GM12875 (cell line): ENCODE data around the gene KCTD2.
"Not testable (repeated sequence)": the region's sequence is repeated elsewhere in the genome, so short reads cannot be mapped to it uniquely, and the experiment has no call there.

Source experiments
- H3K4me3 ChIP-seq: one replicate; pipeline ENCODE4 v1.5.1; 2011; ENCODE audit warnings: low read depth, low read length, control low read depth
- CTCF ChIP-seq: IDR thresholded peaks from 2 replicates; pipeline ENCODE4 v1.5.1; 2011; ENCODE audit warnings: low read depth, mild to moderate bottlenecking, control low read depth, inconsistent platforms, low read length, moderate library complexity, borderline replicate concordance; ENCODE audit not compliant: insufficient read depth

The KCTD2 gene

GRCh38 chr17:75004371-75004770 is 42.7 kb upstream of the KCTD2 start:
- no peak for TF ChIP-seq CTCF
- H3K4me3 ChIP-seq: no peak overlapping the region

GRCh38 chr17:75005291-75005690 is 41.7 kb upstream of the KCTD2 start:
- no peak overlapping the region for H3K4me3 ChIP-seq
- TF ChIP-seq CTCF: no peak

GRCh38 chr17:75006084-75006483 is 40.9 kb upstream of the KCTD2 start:
- H3K4me3 ChIP-seq: not testable (repeated sequence)

GRCh38 chr17:75006653-75007052 is 40.4 kb upstream of the KCTD2 start:
- H3K4me3 ChIP-seq: no peak overlapping the region
- no peak for TF ChIP-seq CTCF

GRCh38 chr17:75008373-75008772 is 38.7 kb upstream of the KCTD2 start:
- TF ChIP-seq CTCF: no peak
- no peak overlapping the region for H3K4me3 ChIP-seq

GRCh38 chr17:75009139-75009724 is 37.8 kb upstream of the KCTD2 start:
- no peak overlapping the region for H3K4me3 ChIP-seq
- no peak for TF ChIP-seq CTCF

GRCh38 chr17:75010683-75011400 is 36.2 kb upstream of the KCTD2 start:
- no peak for TF ChIP-seq CTCF
- no peak overlapping the region for H3K4me3 ChIP-seq
